HG02885 (cell line): ENCODE results near the gene SORCS1.

Experiments used
- ATAC-seq: cut with Tn5 transposase; IDR thresholded peaks from one replicate; pipeline ENCODE4 v1.9.1; 2021; ENCODE audit warnings: mild to moderate bottlenecking; ENCODE audit not compliant: unreplicated experiment, poor library complexity

Gene SORCS1

DNA sequence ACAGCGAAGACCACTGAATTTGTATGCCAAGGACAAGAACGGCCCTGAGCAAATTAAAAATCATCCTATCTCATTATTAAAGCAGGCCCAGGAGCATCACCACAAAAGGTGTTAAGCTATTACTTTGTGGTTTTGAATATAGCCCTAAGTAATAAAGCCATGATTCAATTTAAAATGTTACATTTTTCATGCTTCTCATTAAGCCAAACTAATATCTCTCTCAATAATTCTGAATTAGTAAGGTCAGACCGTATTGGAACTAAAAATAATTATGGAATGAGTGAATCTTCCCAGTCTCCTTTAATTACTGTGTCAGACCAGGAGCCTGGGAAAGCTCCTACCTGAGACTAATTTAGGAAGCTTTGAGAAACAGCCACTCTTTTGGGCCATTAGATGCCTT, 162.4 kb downstream of the SORCS1 start:
- ATAC-seq, result no peak

DNA sequence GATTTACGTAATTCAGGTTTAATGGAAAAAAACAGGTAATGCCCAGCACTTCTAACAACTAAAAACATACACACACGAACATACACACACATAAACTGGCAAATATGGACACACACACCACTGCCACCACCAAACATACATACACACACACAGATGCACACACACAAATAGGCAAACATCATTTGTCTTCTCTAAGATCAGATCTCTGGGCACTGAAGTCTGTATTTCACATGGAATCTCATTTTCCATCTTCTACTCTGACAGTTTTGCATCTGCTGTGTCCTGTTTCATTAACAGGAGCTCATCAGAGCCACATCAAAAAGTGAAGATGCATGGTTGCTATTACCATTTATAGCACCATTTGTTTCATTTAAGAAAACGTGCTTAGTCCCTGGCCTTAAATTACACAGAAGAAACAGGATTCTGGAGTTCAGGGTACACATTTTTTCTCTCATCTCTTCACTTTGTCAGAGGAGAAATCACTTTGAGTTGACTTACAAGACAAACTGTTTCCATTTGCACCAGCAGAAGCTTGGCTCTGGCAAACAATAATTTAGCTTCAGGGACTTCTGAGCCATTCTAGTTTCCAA, 165.3 kb downstream of the SORCS1 start:
- no peak for ATAC-seq

DNA sequence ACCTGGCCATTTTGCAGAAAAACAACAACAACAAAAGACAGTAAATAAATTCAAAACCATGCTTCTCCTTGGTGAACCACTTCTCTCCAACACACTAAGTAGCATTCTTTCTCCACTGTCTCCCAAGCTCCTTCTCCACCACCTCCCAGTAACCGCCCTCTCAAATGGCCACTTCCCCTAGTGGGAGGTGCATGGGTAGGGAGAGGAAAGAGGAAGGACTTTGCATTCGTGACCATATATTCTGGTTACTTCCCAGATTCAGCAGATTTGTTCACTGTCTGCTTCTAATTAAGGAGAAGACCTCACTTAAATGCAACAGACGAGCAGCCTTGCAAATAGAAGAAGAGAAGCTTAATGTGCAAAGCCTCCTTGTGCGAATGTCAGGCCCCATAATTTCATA, 166.8 kb downstream of the SORCS1 start:
- ATAC-seq, result no peak

DNA sequence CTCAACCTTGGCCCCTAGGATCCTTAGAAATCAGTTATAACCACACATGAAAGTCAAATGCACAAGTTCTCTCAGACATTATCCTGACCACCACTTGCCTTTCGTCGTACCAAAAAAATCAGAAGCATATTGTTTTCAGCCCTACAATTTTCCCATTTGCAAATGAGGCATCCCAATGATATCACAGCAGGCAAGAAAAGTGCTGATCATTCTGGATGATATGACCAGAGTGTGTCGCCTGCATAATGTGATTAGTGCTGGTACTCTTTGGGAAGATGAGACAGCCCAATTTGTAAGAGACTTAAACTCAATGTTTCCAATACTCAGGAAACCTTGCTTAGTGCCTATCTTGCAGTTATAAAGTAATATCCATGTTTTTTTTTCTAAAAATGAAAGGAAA, 168.0 kb downstream of the SORCS1 start:
- no peak for ATAC-seq

DNA sequence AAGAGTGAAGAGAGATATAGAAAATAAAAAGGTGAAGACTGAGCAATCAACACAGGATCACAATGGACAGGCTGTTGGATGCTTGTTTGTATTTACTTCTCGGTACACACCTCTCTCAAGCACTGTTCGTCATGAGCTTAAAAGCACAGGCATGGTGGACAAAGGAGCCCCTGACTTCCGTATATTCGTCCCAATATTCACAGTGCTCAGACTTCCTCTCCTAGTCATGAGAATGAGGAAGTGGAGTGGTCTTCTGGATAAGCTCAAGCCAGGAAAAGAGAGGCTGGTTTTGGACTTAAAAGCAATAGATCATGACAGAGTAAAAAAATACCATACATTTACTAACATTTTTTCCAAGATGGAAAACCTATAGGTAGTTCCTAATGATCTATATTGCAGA, 172.5 kb downstream of the SORCS1 start:
- ATAC-seq, result no peak

DNA sequence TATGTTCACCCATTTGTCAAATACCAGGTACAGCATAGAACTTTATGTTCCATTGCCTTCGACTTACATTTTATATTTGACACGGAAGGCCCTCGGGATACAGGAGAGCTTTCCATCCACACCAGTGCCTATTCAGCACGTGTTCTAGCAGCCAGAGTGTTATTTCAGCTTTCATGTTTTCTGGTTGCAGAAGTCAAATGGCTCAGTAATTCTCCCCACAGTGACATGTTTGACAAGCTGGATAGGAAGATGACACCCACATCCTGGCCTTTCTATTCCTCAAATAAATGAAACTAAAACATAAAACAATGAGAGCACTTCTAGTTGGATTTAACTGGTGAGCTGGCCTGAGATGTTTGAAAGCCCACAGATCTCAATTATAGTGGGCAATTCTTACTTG, 173.4 kb downstream of the SORCS1 start:
- no peak for ATAC-seq

DNA sequence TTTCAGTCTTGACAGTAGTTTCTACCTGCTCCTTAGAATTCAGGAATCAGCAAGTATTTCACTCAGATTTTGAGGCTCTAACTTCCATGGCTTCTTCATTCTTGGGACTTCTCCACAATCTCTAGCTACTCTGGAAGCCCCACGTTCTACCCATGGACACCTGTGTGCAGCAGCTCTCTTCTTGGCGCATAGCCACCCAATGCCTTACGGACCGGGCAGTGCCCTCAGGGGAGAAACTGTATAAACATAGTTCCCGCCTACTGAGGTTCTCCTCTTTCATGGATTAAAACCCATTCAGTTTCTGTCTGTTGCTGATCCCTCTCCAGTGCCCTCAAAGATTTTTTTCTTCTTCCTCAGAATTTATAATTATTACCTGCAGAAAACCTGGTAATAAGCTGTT, 177.1 kb downstream of the SORCS1 start:
- ATAC-seq, result no peak

DNA sequence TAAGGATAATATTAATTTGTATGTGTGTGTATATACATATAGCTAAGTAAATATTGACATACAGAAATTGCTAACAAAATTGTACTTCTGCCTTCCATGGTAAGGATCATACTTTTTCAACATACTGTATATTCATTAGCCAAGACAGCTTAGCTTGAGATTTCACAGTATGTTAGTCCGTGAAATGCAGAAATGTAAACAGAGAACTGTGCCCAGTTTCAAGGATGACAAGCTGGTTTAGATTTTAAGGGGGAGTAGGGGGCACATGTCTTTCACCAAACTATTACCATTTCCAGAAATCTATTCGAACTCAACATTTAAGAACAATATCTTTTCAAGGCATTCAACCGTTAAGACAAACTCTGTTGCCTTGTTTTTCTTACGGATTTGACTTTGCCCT, 182.2 kb downstream of the SORCS1 start:
- ATAC-seq, result no peak

DNA sequence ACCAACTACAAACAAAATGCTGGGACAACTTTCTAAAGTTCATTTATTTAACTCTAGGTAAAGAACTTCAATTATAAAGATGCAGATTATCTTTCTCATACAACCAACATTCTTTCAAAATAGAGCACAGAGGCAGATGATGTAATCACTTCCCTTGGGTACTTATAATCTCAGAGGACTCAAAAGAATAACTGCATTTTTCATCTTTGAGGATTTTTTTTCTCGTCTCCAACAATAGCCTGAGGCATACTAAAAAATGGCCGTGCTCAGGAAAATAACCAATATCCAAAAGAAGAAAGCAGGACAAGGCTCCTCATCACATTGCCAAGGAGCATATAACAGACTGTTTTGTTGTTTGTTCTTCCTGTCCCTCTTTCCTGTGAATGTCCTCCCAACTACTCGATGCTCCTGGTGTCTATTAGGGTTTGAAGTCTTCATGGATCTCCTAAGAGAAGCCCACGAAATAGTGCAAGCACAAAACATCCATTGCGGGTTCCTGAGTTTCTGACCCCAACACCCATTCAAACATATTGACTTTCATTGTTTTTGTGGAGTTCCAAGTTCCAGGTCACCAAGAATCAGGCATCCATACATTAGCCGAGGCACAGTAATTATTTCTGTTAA, 182.9 kb downstream of the SORCS1 start:
- no peak for ATAC-seq

DNA sequence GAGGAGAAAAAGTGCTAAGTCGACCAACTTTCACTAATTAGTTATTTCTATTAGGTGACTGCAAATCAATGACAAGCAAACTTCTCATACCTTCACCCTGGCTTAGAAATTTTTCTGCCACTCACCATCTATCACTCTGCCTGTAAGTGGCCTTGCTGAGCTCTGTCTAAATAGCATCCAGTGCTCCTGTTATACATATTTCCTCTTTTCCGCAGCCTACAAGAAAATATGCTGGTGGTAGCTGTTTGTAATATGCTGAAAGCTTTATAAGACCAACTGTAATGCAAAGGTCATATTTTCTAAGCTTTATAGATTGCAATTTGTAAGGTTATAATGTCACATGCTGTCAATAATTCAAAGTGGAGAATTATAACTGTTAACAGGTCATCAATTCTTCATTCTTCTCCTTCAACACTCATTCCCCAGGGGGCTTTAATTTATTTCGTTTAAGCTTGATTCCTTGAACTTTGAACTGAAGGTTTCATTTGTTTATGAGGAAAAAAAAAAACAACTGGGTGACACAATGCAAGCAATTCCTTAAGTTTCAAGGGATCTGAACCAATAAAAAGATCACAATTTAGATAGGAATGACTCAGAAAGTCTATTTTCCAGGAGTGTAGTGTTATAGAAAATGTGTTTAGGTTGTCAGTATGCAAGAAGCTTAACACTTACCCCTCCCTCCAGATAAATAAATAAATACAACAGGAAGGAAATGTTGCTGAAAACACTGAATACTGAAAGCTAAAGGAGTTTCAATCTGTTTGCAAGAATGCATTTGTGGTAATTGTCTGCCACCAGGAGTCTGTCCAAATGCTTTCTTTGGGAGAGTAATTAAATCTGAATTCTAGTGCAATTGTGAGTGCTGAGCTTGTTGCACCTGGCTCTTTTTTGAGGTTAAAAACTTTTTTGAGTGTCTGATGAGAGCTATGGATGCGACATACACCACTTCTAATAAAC, 183.7 kb downstream of the SORCS1 start:
- ATAC-seq, result peak; percentile 82

DNA sequence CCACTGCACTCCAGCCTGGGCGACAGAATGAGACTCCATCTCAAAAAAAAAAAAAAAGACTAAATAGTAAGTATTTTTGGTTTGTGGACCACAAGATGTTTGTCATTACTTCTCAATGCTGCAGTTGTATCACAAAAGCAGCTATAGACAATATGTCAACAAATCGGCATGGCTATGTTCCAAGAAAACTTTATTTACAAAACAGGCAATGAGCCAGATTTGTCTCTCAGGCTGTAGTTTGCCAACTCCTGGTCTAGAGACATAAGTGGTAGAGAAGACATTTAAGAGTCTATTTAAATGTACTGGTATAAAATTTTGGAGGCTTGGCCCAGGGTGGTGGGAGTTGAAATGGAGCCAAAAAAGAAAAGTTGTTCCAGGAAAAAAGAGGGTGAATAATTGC, 185.8 kb downstream of the SORCS1 start:
- no peak for ATAC-seq

DNA sequence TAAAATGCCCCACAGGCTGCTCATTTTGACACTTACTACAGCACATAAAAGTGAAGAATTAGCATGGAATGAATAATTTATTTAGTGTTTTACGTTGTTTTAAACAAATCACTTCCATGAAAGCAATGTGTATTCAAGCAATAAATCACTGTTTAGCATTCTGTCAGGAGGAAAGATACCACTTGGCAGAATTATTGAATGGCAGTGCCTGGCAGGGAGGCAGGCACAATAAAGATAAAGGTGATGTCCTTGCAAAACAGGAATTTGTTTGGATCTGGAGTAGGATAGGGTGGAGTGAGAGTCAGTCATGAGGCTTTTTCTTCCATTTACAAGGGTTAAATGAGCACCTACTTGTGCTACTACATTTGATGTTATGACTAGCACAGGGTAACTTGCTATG, 190.8 kb downstream of the SORCS1 start:
- no peak for ATAC-seq

DNA sequence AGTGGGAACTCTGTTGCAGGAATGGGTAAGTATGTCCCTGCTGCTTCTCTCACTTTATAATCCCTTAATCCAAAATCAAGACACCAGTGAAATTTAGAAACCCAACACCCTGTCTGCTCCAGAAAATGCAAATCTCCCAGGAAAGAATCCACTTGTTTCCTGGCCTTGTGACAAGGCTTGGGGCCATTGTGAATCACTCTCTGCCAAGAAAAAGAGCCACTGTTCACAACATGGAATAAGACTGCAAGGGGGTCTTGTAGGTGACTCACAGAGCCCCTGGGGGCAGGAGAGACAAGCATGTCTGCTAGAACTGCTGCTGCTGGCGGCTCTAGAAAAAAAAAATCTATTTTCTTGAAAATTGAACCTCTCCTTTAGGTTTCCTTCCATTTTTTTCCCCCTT, 191.2 kb downstream of the SORCS1 start:
- ATAC-seq, result no peak

DNA sequence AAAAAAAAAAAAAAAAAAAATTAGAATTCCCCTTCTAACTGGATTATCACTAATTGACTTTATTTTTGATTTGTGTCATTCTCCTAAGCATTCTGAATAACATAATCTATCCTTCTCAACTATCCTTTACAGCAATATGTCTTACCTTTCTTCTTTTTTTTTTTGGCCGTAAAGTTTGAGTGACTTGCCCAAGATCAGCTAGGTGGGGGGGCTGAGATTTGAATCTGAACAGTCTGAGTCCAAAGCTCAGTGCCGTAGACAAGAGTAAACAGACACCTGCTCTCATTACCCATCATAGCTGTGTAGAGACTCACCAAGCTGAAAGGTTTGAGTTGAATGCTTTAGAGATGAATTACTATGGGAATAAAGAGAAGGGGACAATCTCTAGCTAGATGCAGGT, 192.1 kb downstream of the SORCS1 start:
- ATAC-seq, result no peak

DNA sequence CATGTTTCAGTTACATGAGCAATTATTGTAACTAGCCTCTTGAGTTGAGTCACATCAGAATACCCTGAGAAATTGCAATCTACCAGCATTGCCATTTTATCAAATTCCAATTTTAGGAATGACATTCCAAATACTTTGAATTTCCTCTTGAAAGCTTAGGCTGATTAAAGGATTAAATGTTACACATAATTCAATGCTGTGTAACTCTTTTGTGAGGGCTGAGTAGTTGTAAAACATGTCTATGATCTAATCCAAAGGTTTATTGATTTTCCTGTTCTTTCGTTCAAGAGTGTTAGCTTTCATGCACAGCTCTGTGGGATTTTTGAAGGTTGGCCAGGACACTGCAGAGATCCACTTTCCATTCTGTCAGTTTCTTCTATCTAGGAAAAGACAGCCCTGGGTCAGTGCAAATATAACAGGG, 193.1 kb downstream of the SORCS1 start:
- ATAC-seq, result no peak

DNA sequence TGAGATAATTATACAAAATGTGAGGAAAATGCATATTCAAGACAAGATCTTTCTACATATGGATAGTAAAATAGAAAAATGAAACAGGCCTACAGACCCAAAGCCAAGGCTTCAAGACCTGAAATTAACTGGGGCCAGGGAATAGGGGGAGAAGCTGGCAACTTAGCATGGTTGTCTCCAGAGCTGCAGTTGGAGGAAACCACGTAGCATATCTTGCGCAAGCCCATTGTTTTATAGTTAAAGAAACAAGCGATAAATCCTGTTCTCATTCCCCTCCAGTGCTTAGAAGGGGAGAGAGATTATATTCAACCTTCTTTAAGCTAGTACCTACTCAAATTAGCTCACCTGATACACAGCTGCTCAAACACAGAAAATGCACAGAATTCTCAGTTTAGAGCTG, 197.1 kb downstream of the SORCS1 start:
- ATAC-seq, result no peak

DNA sequence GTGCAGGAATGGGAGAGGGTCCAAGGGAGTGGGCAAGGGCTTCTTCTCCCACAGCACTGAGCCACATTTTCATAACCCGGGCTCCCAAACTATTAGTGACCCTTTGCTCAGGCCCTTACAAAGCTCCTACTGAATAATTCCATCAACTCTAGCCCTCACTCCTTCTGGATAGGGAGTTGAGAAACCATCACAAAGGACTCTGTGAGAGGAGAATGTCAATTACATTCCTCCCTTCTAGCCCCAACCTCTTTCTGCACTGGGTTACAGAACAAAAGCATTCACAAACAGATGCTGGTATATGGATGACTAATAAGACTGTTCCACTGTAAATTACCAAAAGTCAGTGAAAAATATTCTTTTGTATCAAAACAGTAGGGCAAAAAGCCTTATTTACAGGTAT, 203.7 kb downstream of the SORCS1 start:
- no peak for ATAC-seq

DNA sequence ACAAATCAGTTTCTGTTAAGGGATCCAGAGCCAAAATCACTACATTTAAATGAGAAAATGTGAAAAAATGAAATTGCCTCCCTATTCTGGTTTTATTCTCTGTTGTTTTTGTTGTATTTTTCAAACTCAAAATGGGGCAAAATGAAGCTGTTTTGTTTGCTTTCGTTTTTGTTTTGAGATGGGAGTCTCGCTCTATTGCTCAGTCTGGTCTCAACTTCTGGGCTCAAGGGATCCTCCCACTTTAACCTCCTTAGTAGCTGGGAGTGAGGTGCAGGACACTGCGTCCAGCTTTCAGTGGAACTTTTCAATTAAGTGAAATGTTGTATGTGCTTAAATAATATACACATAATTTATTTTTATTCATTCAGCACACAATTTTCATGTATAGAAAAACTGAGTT, 205.0 kb downstream of the SORCS1 start:
- ATAC-seq, result peak; percentile 74

DNA sequence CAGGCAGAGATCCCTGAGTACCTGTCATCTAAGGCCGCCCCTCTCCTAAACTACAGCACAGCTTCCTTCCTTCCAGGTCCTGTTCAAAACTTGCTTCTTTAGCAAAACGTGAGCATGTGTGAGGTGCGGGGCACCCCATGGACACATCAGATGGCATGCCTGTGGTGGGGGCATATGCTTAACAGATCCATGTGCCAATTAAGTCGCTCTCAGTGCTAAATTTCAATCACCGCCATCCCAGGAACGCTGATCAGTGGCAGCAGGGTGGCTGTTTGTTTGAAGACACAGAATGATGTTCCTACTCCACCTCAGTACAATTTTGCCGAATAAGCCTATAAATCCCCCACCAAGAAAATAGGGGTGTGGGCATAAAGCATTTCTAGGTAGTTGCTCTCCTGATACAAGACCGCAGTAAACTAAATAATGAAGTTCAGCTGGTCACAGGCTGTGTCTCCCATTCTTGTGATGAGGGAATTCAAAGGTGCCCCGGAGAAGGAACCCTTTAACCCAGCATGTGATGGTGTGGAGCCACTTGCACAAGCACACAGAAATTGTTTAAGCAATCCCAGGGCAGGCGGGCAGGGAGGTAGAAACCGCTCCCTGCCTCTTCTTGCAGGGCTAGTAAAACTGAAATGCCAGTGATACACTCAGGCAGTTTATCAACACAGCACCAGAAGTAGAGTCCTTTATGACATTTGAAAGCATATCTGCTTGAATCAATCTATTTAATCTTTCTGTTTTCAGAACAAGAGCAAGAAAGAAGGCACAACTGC, 205.7 kb downstream of the SORCS1 start:
- ATAC-seq, result no peak

DNA sequence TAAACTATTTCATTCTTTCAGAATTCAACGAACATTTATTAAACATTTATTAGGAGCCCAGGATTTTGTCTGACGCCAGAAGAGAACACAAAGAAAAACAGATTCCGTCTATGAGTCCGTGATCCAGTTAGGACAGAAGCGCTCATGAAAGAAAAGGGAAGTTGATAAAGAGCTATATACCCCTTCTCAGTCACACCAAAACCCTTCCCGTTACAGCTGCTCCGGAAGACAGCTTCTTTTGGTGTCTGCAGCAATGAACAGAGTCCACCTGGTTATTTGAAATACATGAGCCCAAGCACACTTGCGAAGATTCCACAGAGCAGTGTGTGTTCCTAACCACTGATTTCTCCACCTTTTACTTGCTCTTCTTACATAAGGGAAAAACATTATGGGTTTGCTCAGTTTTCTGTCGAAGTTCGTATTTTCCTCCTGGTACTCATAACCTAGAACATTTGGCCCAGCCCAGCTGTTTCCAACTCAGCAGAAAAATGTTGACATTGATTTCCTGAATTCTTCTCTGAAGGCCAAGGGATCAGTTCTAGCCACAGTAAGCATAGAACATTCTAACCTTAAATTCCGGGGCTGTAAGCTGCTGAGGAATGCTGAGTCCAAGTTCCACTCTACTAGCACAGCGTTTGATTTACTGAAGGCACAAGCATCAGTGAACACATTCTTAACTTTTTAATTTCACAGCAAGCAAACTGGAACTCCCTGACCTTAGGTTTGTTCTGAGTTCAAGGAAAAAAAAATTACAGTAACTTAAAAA, 206.5 kb downstream of the SORCS1 start:
- ATAC-seq, result no peak
